DND-41 (cell line): ENCODE measurements around the gene RADIL.

Experiments
- ATAC-seq: fragments of 200-7000 bp; cut with Tn5 transposase; 3 replicates; pipeline ENCODE4 v1.9.1; 2021; ENCODE audit warnings: low read depth; ENCODE audit not compliant: insufficient read depth
- DNase-seq: peaks from one replicate; pipeline ENCODE4 v3.0.0-alpha.2; 2020
- H2AFZ ChIP-seq: 2 replicates; pipeline ENCODE4 v1.6.0; 2012; ENCODE audit warnings: low read depth, low read length
- H3K27ac ChIP-seq: 2 replicates; pipeline ENCODE4 v1.5.1; 2012; ENCODE audit warnings: low read length, inconsistent platforms
- H3K27me3 ChIP-seq: fragments of 200-600 bp; sonication (generic); 2 replicates; pipeline ENCODE4 v1.6.0; 2012; ENCODE audit warnings: low read length, mild to moderate bottlenecking, inconsistent platforms; ENCODE audit not compliant: insufficient read depth, poor library complexity
- H3K36me3 ChIP-seq: 2 replicates; pipeline ENCODE4 v1.5.1; 2012; ENCODE audit warnings: low read length, inconsistent platforms; ENCODE audit not compliant: insufficient read depth
- H3K4me1 ChIP-seq: 2 replicates; pipeline ENCODE4 v1.5.1; 2012; ENCODE audit warnings: mild to moderate bottlenecking, low read length; ENCODE audit not compliant: insufficient read depth
- H3K4me2 ChIP-seq: 2 replicates; pipeline ENCODE4 v1.6.0; 2012; ENCODE audit warnings: mild to moderate bottlenecking, moderate library complexity, low read length, inconsistent platforms; ENCODE audit not compliant: insufficient read depth
- H3K4me3 ChIP-seq, 2 experiments: fragments of 200-600 bp in 1 of 2; shearing (Covaris generic) in 1 of 2; 2 replicates each; pipeline ENCODE4 v1.5.1; 2012 to 2016; ENCODE audit warnings: inconsistent platforms in 2 of 2, low read length in 2 of 2, mild to moderate bottlenecking in 2 of 2, low read depth in 1 of 2, moderate library complexity in 1 of 2
- H3K79me2 ChIP-seq: 2 replicates; pipeline ENCODE4 v1.6.0; 2012; ENCODE audit warnings: low read length, inconsistent platforms; ENCODE audit not compliant: insufficient read depth
- H3K9ac ChIP-seq: 2 replicates; pipeline ENCODE4 v1.6.0; 2012; ENCODE audit warnings: low read depth, mild to moderate bottlenecking, inconsistent platforms, low read length, moderate library complexity
- H3K9me3 ChIP-seq: 2 replicates; pipeline ENCODE4 v1.5.1; 2012; ENCODE audit warnings: low read length, moderate library complexity, mild to moderate bottlenecking, inconsistent platforms; ENCODE audit not compliant: insufficient read depth, severe bottlenecking
- H4K20me1 ChIP-seq: 2 replicates; pipeline ENCODE4 v1.6.0; 2012; ENCODE audit warnings: low read length; ENCODE audit not compliant: insufficient read depth
- CTCF ChIP-seq: IDR thresholded peaks from 2 replicates; pipeline ENCODE4 v1.5.1; 2012; ENCODE audit warnings: borderline replicate concordance, low read length, moderate library complexity, mild to moderate bottlenecking; ENCODE audit not compliant: poor library complexity, severe bottlenecking; ENCODE audit errors: extremely low read depth
- EZH2 ChIP-seq: IDR thresholded peaks from 3 replicates; pipeline ENCODE4 v1.6.1; 2012; ENCODE audit warnings: borderline replicate concordance, low read depth, mild to moderate bottlenecking, moderate library complexity, low read length, inconsistent platforms; ENCODE audit not compliant: severe bottlenecking

Gene RADIL

GRCh38 chr7:4783762-4784351 is 99.7 kb downstream of the RADIL start:
- Histone ChIP-seq H3K27me3 (no peaks in the 10 kb centered on the region), H3K27ac (no peak overlapping the region), H3K9me3 (no peaks in the 10 kb centered on the region), H3K4me1 (no peaks in the 10 kb centered on the region), H3K79me2 (peaks cover 9% of the 10 kb centered on the region; the same call in 1 of the 2 replicates), H3K9ac (no peak overlapping the region), H3K4me2 (no peak overlapping the region), H2AFZ (no peak overlapping the region), H3K4me3 (no peak overlapping the region), H3K36me3 (peaks cover 76% of the 10 kb centered on the region), H4K20me1 (peaks cover 7% of the 10 kb centered on the region; the same call in 1 of the 2 replicates)
- DNase-seq (no peak), ATAC-seq (no peak)
- TF ChIP-seq EZH2, result no peak
- no peak for TF ChIP-seq CTCF

- TF ChIP-seq EZH2 (no peak), CTCF (no peak)
- Histone ChIP-seq H3K9me3 (no peaks in the 10 kb centered on the region), H3K36me3 (peaks cover 70% of the 10 kb centered on the region), H3K79me2 (peaks cover 11% of the 10 kb centered on the region), H3K4me2 (no peak overlapping the region), H3K9ac (no peak overlapping the region), H3K27ac (no peak overlapping the region), H3K4me1 (peaks cover 2% of the 10 kb centered on the region; the same call in 1 of the 2 replicates), H3K4me3 (no peak overlapping the region), H2AFZ (no peak overlapping the region), H3K27me3 (no peaks in the 10 kb centered on the region), H4K20me1 (peaks cover 9% of the 10 kb centered on the region; the same call in 1 of the 2 replicates)
- ATAC-seq (no peak), DNase-seq (no peak)
Measured at GRCh38 chr7:4783292-4783652, 100.2 kb downstream of the RADIL start.

- H3K4me3 ChIP-seq, result no peak overlapping the region
- no peak for ATAC-seq
- peaks cover 63% of the 10 kb centered on the region for H3K36me3 ChIP-seq
- no peak overlapping the region for H3K27ac ChIP-seq
- H3K27me3 ChIP-seq, result no peaks in the 10 kb centered on the region
- no peak overlapping the region for H2AFZ ChIP-seq
- no peak overlapping the region for H3K9ac ChIP-seq
- H3K79me2 ChIP-seq, result peaks cover 18% of the 10 kb centered on the region
- no peaks in the 10 kb centered on the region for H3K9me3 ChIP-seq
- no peak overlapping the region for H3K4me2 ChIP-seq
- DNase-seq, result no peak
- peaks cover 8% of the 10 kb centered on the region for H3K4me1 ChIP-seq
- peaks cover 11% of the 10 kb centered on the region; the same call in 1 of the 2 replicates for H4K20me1 ChIP-seq
- TF ChIP-seq CTCF, result no peak
- no peak for TF ChIP-seq EZH2
Measured at GRCh38 chr7:4782333-4783291, 100.9 kb downstream of the RADIL start.
